HG03039 (cell line): ENCODE data around the gene CX3CR1.
A peak's percentile ranks its signal among the peaks of the same experiment; 100 is the strongest.

Experiments used
- ATAC-seq: cut with Tn5 transposase; IDR thresholded peaks from one replicate; pipeline ENCODE4 v1.9.1; 2021; ENCODE audit warnings: mild to moderate bottlenecking, moderate library complexity; ENCODE audit not compliant: unreplicated experiment

Gene CX3CR1

GRCh38 chr3:39292961-39293360 lies 13.1 kb upstream of the CX3CR1 start:
- no peak for ATAC-seq

DNA sequence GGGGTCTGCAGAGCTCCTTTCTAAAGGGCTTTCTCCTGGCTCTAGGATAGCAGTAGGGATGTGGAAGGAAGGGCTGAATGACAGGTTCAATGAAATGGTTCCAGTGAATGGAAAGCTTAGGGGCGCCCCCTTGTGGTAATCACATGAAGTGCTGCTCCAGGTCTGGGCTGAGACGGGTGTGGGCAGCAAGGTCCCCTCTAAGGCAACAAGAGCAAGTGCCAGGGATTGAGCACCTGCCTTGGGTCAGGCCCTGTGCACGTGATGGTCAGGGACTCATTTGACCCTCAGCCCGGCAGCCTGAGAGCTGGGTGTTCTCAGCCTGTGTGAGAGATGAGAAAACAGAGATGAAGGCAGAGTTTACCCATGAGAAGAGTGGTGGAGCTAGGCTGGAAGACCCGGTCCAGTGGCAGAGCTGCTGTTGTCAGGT lies 12.1 kb upstream of the CX3CR1 start:
- no peak for ATAC-seq

DNA sequence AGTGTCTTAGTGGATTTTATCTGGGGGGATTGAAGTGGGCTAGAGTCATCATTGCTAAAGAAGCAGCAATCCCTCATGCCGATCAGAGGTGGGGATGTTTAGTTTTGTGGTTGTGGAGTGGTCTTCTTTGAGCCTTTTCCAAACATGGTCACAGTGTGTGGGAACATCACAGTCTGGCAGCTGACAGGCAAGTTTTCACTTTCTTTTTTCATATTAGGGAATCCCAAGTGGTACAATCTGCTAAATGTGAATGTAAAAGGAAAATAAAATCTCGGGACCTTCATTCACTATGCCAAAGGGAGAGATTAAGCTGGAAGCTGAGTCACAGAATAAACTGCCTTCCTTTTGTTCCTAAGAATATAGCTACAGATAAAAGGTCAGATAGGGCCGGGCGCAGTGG lies 10.4 kb upstream of the CX3CR1 start:
- no peak for ATAC-seq

DNA sequence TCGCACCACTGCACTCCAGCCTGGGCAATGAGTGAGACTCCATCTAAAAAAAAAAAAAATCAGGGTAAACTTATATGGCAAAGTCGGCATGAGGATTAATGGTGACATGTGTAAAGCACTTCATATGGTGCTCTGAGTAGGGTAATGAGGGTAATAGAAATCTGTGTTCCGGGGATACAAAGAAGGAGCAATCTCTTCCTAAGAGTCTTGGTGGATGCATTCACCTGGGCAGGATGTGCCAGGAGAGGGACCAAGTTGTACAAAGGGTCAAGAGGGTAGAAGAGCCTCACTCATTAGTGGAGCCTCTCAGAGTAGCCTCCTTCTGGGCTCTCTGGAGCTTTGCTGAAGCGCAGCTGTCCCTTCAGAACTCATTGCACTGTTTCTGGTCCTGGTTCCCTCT lies 9.3 kb upstream of the CX3CR1 start:
- ATAC-seq: no peak

GRCh38 chr3:39288300-39288808 lies 8.5 kb upstream of the CX3CR1 start:
- peak; percentile 97 for ATAC-seq

DNA sequence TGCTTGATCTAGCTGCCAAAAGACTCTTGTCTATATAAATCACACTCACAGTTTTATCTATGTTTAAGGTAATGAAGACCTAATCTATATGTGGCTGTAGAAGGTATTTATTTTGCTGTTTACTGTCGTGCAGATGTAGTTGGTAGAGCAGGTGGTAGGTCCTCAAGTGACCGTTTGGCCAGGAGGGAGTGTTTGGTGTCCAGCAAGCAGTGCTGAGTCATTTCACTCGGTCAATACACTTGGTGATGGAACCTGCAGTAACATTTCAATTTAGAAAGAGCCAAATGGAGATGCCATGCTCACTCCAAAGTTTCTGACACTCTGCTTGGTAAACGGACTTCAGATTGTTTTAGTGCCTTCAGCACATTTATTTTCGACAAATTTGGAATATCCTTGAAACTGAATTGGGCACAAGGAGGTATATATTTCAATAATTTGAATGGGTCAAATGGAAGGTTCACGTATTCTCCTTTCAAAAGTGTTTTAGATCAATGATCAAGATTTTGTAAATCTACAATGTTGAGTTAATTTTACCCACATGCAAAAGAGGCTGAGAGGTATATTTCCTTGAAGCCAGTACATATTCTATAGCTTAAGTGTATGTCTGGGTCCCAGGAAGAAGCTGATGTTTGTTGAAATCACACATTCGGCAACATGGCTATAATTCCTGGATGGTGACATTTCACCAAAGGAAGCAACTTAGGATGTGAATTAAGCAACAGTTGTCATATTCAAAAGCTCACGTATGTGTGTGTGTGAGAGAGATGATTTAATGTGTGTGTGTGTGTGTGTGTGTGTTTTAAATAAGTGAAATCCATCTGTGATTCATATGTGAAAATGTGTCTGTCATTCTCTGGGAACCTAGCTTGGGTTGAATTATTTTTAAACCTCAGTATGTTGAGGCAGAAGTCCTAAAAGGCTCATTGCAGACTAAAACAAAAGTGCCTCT lies 7.7 kb upstream of the CX3CR1 start:
- ATAC-seq: no peak

DNA sequence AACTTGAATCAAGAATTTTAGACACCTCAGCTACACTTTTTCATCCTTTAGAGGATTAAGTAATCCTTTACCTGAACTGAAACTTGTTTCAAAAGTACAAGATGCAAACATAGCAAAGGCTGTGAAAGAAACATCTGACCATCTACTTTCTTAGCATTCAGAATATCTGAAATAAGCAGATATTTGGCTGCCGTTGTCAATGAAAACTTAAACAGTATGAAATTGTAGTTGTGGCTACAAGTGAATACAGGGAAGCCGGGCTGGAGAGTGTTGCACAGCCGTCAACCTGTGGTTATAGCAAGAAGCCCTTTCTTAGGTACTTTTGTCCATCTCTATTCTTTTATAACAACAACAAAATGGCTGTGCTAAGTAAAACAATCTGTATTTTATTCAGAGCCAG lies 6.9 kb upstream of the CX3CR1 start:
- no peak for ATAC-seq

- ATAC-seq: no peak
Observed at GRCh38 chr3:39285332-39285731, 5.5 kb upstream of the CX3CR1 start.

GRCh38 chr3:39284457-39284881 lies 4.6 kb upstream of the CX3CR1 start:
- no peak for ATAC-seq

- ATAC-seq: no peak
Observed at GRCh38 chr3:39282057-39282456, 2.2 kb upstream of the CX3CR1 start.

DNA sequence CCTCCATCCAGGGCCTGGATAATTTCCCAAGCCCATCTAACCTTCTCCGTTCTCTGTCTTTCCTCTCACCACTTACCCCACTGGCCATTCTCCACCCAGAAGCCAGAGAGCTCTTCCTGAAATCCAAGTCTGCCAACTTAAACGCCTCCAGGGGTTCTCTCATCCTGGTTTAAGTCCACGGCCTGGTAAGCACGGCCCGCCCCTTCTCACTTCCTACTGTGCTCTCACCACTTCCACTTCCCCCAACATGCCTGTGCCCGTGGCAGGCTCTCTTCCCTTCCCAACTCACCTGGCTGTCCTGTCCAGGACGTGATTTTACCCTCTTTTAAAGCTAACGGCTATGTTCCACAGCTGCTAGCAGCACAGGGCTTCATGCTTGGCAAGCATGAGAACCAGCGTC lies 1.7 kb upstream of the CX3CR1 start:
- no peak for ATAC-seq

GRCh38 chr3:39280571-39280970 lies 735 bp upstream of the CX3CR1 start:
- ATAC-seq: no peak

DNA sequence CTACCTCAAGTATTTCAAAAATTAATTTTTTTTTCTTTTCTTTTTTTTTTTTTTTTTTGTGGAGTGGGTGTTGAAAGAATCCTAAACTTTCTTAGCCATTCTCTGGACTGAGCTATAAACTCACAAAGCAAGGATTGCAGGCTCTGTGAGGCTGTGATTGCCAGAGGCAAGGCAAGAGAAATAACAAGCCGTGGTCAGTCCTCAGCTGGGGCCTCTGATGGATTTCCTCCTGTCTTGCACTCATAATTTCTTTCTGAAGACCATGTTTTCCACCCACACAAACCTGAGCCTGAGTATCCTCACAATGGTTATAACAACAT lies 1.3 kb downstream of the CX3CR1 start:
- no peak for ATAC-seq

DNA sequence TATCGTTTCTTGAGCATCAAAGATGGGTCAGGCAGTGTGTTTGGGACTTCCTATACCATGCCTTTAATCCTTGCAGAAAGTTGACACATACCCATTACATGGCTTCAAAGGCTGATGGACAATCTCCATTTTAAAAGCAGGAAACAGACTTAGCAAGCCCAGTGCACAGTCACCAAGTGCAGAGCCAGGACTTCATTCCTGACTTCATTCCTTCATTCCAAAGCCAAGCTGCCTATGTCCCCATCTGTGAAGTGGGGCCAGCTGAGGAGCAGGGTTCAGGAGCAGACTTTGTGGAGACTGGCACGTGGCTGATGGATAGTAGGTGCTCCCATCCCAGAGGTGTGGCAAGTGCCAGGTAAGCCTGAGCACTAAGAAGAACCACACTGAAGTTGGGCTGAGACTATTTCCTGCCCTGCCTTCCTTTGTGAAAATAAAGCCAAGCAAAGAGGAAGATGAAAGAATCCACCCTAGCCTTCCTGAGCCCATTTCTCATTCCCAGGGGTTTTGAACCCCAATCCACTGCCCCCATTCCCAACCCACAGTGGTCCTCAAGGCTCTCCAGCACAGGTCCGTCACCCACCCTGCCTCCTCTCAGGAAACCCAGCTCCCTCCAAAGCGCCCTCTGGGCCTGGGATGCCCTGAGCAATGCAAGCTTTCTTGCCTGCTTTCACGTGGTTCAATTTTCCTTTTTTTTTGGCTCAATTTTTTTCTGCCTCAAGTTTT lies 1.8 kb downstream of the CX3CR1 start:
- no peak for ATAC-seq

- no peak for ATAC-seq
Observed at GRCh38 chr3:39276746-39277145, 3.1 kb downstream of the CX3CR1 start.

DNA sequence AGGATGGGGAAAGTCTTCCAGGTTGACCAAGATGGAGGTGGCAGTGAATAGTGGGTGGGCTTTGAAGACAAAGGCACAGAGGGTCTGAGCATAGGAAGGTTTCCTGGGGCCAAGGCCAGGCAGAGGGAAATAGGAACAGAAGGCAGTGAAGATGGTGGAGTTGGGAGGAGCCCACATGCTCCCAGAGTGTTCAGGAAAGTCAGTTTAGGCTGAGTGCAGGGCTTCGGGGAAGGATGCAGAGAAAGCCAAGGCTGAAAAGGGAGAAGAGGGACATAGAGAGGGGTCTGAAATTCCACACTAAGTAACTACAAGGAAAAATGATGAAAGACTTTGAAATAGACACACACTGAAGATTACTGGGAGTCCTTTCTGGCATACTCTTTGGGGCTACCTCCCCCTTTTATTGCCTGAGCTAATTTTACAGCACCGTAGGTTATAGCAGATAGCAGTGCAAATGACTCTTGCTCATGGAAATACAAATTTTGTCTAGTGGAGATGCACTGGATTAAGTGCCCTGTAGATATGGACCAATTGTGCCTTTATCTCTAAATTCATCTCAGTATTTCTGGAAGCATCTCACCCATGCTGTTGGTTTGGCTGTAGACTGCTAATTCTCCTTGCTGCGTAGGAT lies 3.8 kb downstream of the CX3CR1 start:
- ATAC-seq: no peak

DNA sequence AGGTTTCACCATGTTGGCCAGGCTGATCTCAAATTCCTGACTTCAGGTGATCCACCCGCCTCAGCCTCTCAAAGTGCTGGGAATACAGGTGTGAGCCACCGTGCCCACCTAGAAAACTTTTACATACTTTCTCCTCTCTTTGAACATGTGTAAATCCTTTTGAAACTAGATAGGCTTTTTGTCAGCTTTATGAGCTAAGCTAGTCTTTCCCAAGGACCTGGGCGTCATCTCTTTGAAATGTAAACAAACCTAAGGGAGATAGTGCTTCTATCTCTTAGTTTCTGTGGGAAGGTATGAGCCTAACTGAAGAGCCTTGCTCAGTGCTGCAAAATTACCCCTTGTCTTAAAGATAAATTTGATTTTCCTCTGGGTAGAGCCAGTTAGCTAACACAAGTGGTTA lies 4.8 kb downstream of the CX3CR1 start:
- no peak for ATAC-seq

DNA sequence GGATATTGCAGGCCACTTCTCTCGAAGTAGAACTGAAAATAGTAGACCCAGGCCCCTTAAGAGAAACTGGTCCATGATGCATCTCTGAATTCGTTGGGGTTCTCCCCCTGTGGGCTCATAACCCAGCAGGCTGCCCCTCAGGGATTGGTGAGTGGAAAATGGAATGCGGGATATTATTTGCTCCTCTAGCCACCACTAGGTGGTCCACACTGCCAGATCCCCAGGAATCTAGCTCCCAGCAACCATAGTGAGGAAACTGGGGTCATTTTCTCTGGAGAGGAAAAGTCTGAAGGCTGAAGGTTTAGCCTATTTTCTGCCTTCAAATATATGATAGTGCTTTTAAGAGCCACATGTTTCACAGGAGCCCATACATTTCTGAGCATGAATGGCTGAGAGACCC lies 6.7 kb downstream of the CX3CR1 start:
- ATAC-seq: no peak

DNA sequence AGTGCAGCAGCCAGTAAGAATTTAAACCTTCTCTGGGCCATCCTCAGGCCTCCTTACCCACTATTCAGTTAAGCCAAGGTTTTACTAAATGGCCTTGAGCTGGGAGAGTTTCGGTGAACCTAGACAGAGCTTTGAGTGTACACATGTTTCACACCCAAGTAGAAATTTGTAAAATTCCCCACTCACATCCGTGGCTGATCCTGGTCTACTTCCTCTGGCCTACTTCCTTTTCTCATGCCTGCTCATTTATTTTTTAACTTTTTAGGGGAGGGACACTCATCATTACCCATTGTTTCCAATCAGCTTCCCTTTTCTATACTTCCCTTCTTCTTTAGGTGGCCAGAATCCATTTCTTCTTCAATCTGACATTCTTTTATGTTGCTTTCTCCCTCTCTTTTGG lies 7.6 kb downstream of the CX3CR1 start:
- no peak for ATAC-seq

GRCh38 chr3:39271363-39271914 lies 8.4 kb downstream of the CX3CR1 start:
- ATAC-seq: no peak

DNA sequence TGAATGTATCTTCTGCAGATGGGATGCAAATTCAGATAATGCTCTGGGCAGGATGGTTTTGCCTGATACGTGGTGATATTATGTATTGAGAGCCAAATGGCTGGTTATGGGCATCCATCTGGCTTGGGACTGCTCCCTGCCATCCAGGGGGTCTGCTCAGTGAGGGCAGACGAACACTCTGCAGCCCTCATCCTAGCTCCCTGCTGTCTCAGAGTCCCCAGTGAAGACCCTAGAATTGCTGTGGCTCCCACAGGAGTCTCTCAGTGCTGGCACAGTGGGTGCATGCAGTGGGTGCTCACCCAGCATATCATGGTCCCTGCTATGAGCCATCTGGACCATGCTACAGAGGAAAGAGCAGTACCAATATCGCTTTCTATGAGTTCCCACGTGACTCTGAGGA lies 10.3 kb downstream of the CX3CR1 start:
- ATAC-seq: no peak
